Left ventricle myocardium inferior (tissue), 1 donor: ENCODE measurements around the gene PTPRN2. TPM values are rescaled to one million over a fixed set of nuclear protein-coding genes. Genes with fewer than 3 reads are reported as not detected.

Experiments used
- DNase-seq: peaks from one replicate; pipeline ENCODE4 v3.0.0-alpha.2; 2020
- H3K27ac ChIP-seq: fragments of 200-600 bp; replicated peaks from 2 replicates; pipeline ENCODE4 v1.8.0; 2021
- H3K27me3 ChIP-seq: fragments of 200-600 bp; 2 replicates; pipeline ENCODE4 v1.8.0; 2021; ENCODE audit warnings: low read depth
- H3K36me3 ChIP-seq: fragments of 200-600 bp; 2 replicates; pipeline ENCODE4 v1.8.0; 2021
- H3K4me1 ChIP-seq: fragments of 200-600 bp; 2 replicates; pipeline ENCODE4 v1.8.0; 2021
- H3K4me3 ChIP-seq: fragments of 200-600 bp; 2 replicates; pipeline ENCODE4 v1.8.0; 2021; ENCODE audit warnings: mild to moderate bottlenecking, moderate library complexity
- H3K9me3 ChIP-seq: fragments of 200-600 bp; replicated peaks from 2 replicates; pipeline ENCODE4 v1.8.0; 2021
- CTCF ChIP-seq: fragments of 200-600 bp; IDR thresholded peaks from 2 replicates; pipeline ENCODE4 v1.8.0; 2021; ENCODE audit warnings: antibody characterized with exemption, mild to moderate bottlenecking, borderline replicate concordance
- intact Hi-C: fragments of 100-400 bp; cut with micrococcal nuclease; formaldehyde crosslinking; loops from one replicate; pipeline ENCODE4 v1.11.0; 2022
- total RNA-seq: library from RNA; stranded (reverse); fragmentation: NEBNext Ultra II Directional; extraction: Animal tissue kit (Norgen Biotek cat#: 25700); gene quantifications from one replicate; pipeline ENCODE4 v1.2.1, GENCODE V29; 2021
- donor health status: DM: no; HTN: yes; CAD: no; lungs with severe emphysema.

PTPRN2 gene
- total RNA-seq, 1 donor from 2014 or later: 1.3 TPM

- TF ChIP-seq CTCF: no peak
- intact Hi-C loops: no loop called here
- Histone ChIP-seq H3K4me3 (no peak overlapping the region), H3K27ac (no peak overlapping the region), H3K27me3 (peaks cover 53% of the 10 kb centered on the region), H3K4me1 (peaks cover 5% of the 10 kb centered on the region), H3K9me3 (no peaks in the 10 kb centered on the region), H3K36me3 (no peaks in the 10 kb centered on the region)
- no peak for DNase-seq
Observed at GRCh38 chr7:158573310-158573709, 14.3 kb downstream of the PTPRN2 start.

- H3K27me3 ChIP-seq: peaks cover 64% of the 10 kb centered on the region
- TF ChIP-seq CTCF: peak; percentile 28
- intact Hi-C loops: no loop called here
- no peak for DNase-seq
- peaks cover 5% of the 10 kb centered on the region for H3K4me1 ChIP-seq
- H3K9me3 ChIP-seq: no peaks in the 10 kb centered on the region
- H3K27ac ChIP-seq: no peak overlapping the region
- no peaks in the 10 kb centered on the region for H3K36me3 ChIP-seq
- H3K4me3 ChIP-seq: no peak overlapping the region
Observed at GRCh38 chr7:158572000-158572828, 15.4 kb downstream of the PTPRN2 start.

- intact Hi-C loops: no loop called here
- H3K36me3 ChIP-seq: no peaks in the 10 kb centered on the region
- DNase-seq: no peak
Observed at GRCh38 chr7:158570449-158571170, 17.0 kb downstream of the PTPRN2 start.

GRCh38 chr7:158569858-158570323, 17.7 kb downstream of the PTPRN2 start:
- no peaks in the 10 kb centered on the region for H3K9me3 ChIP-seq
- intact Hi-C loops: no loop called here
- DNase-seq: no peak
- H3K36me3 ChIP-seq: no peaks in the 10 kb centered on the region
- TF ChIP-seq CTCF: no peak
- no peak overlapping the region for H3K4me3 ChIP-seq
- peaks cover 5% of the 10 kb centered on the region for H3K4me1 ChIP-seq
- peaks cover 88% of the 10 kb centered on the region for H3K27me3 ChIP-seq
- no peak overlapping the region for H3K27ac ChIP-seq

More at GRCh38 chr7:158570449-158571170, 17.0 kb downstream of the PTPRN2 start:
- H3K27me3 ChIP-seq: peaks cover 80% of the 10 kb centered on the region
- no peak overlapping the region for H3K27ac ChIP-seq
- H3K4me3 ChIP-seq: no peak overlapping the region
- no peaks in the 10 kb centered on the region for H3K9me3 ChIP-seq
- H3K4me1 ChIP-seq: peaks cover 5% of the 10 kb centered on the region
- TF ChIP-seq CTCF: no peak

- intact Hi-C loops: no loop called here
- no peaks in the 10 kb centered on the region for H3K9me3 ChIP-seq
- no peak for TF ChIP-seq CTCF
- DNase-seq: no peak
- H3K4me1 ChIP-seq: peaks cover 5% of the 10 kb centered on the region
- no peaks in the 10 kb centered on the region for H3K36me3 ChIP-seq
- H3K27ac ChIP-seq: no peak overlapping the region
- no peak overlapping the region for H3K4me3 ChIP-seq
- peaks cover 94% of the 10 kb centered on the region for H3K27me3 ChIP-seq
Observed at GRCh38 chr7:158568974-158569857, 18.4 kb downstream of the PTPRN2 start.
